Measurements from ENCODE around the gene PLD4. TPM values are rescaled to one million over a fixed set of nuclear protein-coding genes. Genes with fewer than 3 reads are reported as not detected.

Gene PLD4
- total and polyA plus RNA-seq, 2 of the 8 experiments (the other 6 are each of a cell fraction or from before 2014, with no cell fraction given): 0.05 TPM; not detected in 1

GRCh38 chr14:104966261-104966865 is 41.7 kb downstream of the PLD4 start:
- Histone ChIP-seq H3K4me2 (ENCODE audit: insufficient read depth in 1 of 2, low read depth in 2 of 2, low read length in 2 of 2) (no peak overlapping the region; a peak in 1 of 4 replicates), H3K27me3 (replicated peaks in 1 of 4; ENCODE audit: control insufficient read depth in 3 of 4, extremely low read depth in 1 of 4, insufficient read depth in 3 of 4, low read length in 3 of 4) (peaks cover 0 to 13% (median 6%) of the 10 kb centered on the region in 4 experiments; a peak in 3 of 7 replicates), H4K8ac (ENCODE audit: extremely low read depth, insufficient read depth, low read length) (no peak overlapping the region), H3K4me3 (ENCODE audit: extremely low read depth in 1 of 4, insufficient read depth in 2 of 4, low read depth in 3 of 4, low read length in 4 of 4) (no peak overlapping the region), H3K9ac (replicated peaks in 1 of 4; ENCODE audit: extremely low read depth in 1 of 4, low read depth in 3 of 4, low read length in 3 of 4) (no peak overlapping the region), H2AK5ac (ENCODE audit: low read depth, low read length) (no peak overlapping the region), H3K79me1 (ENCODE audit: low read depth, low read length) (no peaks in the 10 kb centered on the region), H3K9me3 (ENCODE audit: insufficient read depth in 2 of 2, low read depth in 1 of 2, low read length in 1 of 2) (no peaks in the 10 kb centered on the region), H3K23me2 (ENCODE audit: low read depth, low read length) (peaks cover 5% of the 10 kb centered on the region), H3K4me1 (replicated peaks in 1 of 4; ENCODE audit: control insufficient read depth in 3 of 4, insufficient read depth in 4 of 4, low read length in 3 of 4) (peaks cover 0 to 25% (median 15%) of the 10 kb centered on the region in 4 experiments; a peak in 6 of 7 replicates), H2BK15ac (ENCODE audit: low read length) (no peak overlapping the region), H3K14ac (ENCODE audit: insufficient read length) (no peak overlapping the region), H4K20me1 (replicated peaks in 1 of 2; ENCODE audit: control insufficient read depth in 1 of 2, insufficient read depth in 2 of 2, low read length in 2 of 2) (no peaks in the 10 kb centered on the region), H3K18ac (ENCODE audit: extremely low read depth, low read length) (no peak overlapping the region), H3K36me3 (ENCODE audit: control insufficient read depth in 2 of 4, insufficient read depth in 4 of 4, low read length in 3 of 4) (no peaks in the 10 kb centered on the region), H2BK120ac (replicated peaks; ENCODE audit: low read depth, low read length) (no peak overlapping the region), H3K23ac (ENCODE audit: insufficient read length) (no peak overlapping the region), H2AFZ (ENCODE audit: low read length) (no peak overlapping the region), H3K4ac (replicated peaks; ENCODE audit: insufficient read length, low read depth, low read length) (no peak overlapping the region), H4K91ac (replicated peaks; ENCODE audit: insufficient read length, low read length) (peak overlapping the region; percentile 85), H4K5ac (ENCODE audit: insufficient read length, low read depth, low read length) (no peak overlapping the region), H2BK12ac (ENCODE audit: low read depth, low read length) (no peak overlapping the region), H3K79me2 (ENCODE audit: control insufficient read depth in 1 of 2, insufficient read depth in 2 of 2, low read length in 2 of 2) (no peaks in the 10 kb centered on the region), H3K27ac (ENCODE audit: low read depth, low read length) (no peak overlapping the region), H2BK5ac (ENCODE audit: low read depth, low read length) (no peak overlapping the region), H3K56ac (replicated peaks; ENCODE audit: insufficient read length, low read depth, low read length) (no peak overlapping the region), H2BK20ac (ENCODE audit: low read length) (no peak overlapping the region)
- FAIRE-seq: no peak
- no peak for TF ChIP-seq POLR2AphosphoS5 (IDR thresholded peaks at IDR 0.05; ENCODE audit: low read depth, low read length)
- ChIA-PET CTCF (ENCODE audit: partially characterized antibody) (interaction anchor here (1.7 to 11.5 kb wide), 3 partner anchors 13 to 78 kb away, joined by 5 to 161 read pairs (median 8); no protein-coding TSS in a partner anchor), POLR2A (ENCODE audit: partially characterized antibody) (no interaction called here)
- 93% methylated on average over 9 of the region's 9 CpGs; no CpG with 5 or more reads in 1 of the 2 experiments for WGBS, 2 experiments (ENCODE audit: extremely low coverage in 1 of 2, insufficient coverage in 1 of 2, insufficient read length in 1 of 2, insufficient replicate concordance in 2 of 2, low coverage in 1 of 2, low lambda C conversion rate in 2 of 2, missing lambda C conversion rate in 1 of 2)
- DNase-seq (ENCODE audit: low read depth in 1 of 2, low spot score in 2 of 2): no peak

All from H1 (cell line).